Measurements from ENCODE around the gene DBF4B. TPM values are rescaled to one million over a fixed set of nuclear protein-coding genes. Genes with fewer than 3 reads are reported as not detected.

DBF4B gene
- total and polyA plus RNA-seq, 2 of the 13 experiments (the other 11 are each of a cell fraction or from before 2014, with no cell fraction given), result 11.7 to 13.2 TPM

- TF ChIP-seq ZNF512 (CRISPR knock-in tag; IDR thresholded peaks at IDR 0.05) (peak; percentile 18; the same call in 1 of the 2 replicates), ATF2 (CRISPR knock-in tag; IDR thresholded peaks at IDR 0.05) (peak; percentile 62; the same call in 1 of the 2 replicates), SKI (IDR thresholded peaks at IDR 0.05; ENCODE audit: partially characterized antibody) (peak; percentile 7), HNRNPK (IDR thresholded peaks at IDR 0.05; ENCODE audit: low read depth, low read length, poor library complexity, severe bottlenecking) (no peak), ZNF136 (CRISPR knock-in tag; IDR thresholded peaks at IDR 0.05; ENCODE audit: low read depth) (peak; percentile 53; the same call in 1 of the 2 replicates), ZNF20 (CRISPR knock-in tag; IDR thresholded peaks at IDR 0.05) (0 out of 2 replicates have a peak, but pooled peaks have one; percentile 46), CCDC6 (CRISPR knock-in tag; IDR thresholded peaks at IDR 0.05) (peak; percentile 87), ZNF569 (CRISPR knock-in tag; IDR thresholded peaks at IDR 0.05; ENCODE audit: borderline replicate concordance) (no peak), RARA (CRISPR knock-in tag; IDR thresholded peaks at IDR 0.05) (peak; percentile 30; the same call in 1 of the 2 replicates), ZNF557 (CRISPR knock-in tag; IDR thresholded peaks at IDR 0.05) (no peak), KAT7 (CRISPR knock-in tag; IDR thresholded peaks at IDR 0.05; ENCODE audit: borderline replicate concordance) (peak; percentile 98), SOX6 (IDR thresholded peaks at IDR 0.05) (no peak), SOX6 (CRISPR knock-in tag; IDR thresholded peaks at IDR 0.05) (peak; percentile 76), IKZF4 (CRISPR knock-in tag; IDR thresholded peaks at IDR 0.05; ENCODE audit: borderline replicate concordance, low read depth, not compliant biosample characterization) (no peak), IRF2 (CRISPR knock-in tag; IDR thresholded peaks at IDR 0.05) (peak; percentile 70; the same call in 1 of the 2 replicates), ZMYM4 (CRISPR knock-in tag; IDR thresholded peaks at IDR 0.05) (peak; percentile 91), NFIB (CRISPR knock-in tag; IDR thresholded peaks at IDR 0.05; ENCODE audit: borderline replicate concordance) (no peak), GTF2F1 (IDR thresholded peaks at IDR 0.05; ENCODE audit: low read length) (no peak), KMT2B (CRISPR knock-in tag; IDR thresholded peaks at IDR 0.05) (peak; percentile 97)
- TF ChIP-seq, protein P1, sequence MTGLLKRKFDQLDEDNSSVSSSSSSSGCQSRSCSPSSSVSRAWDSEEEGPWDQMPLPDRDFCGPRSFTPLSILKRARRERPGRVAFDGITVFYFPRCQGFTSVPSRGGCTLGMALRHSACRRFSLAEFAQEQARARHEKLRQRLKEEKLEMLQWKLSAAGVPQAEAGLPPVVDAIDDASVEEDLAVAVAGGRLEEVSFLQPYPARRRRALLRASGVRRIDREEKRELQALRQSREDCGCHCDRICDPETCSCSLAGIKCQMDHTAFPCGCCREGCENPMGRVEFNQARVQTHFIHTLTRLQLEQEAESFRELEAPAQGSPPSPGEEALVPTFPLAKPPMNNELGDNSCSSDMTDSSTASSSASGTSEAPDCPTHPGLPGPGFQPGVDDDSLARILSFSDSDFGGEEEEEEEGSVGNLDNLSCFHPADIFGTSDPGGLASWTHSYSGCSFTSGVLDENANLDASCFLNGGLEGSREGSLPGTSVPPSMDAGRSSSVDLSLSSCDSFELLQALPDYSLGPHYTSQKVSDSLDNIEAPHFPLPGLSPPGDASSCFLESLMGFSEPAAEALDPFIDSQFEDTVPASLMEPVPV (CRISPR knock-in tag; IDR thresholded peaks at IDR 0.05), result peak; percentile 54; the same call in 1 of the 2 replicates
- TF ChIP-seq, protein P2, sequence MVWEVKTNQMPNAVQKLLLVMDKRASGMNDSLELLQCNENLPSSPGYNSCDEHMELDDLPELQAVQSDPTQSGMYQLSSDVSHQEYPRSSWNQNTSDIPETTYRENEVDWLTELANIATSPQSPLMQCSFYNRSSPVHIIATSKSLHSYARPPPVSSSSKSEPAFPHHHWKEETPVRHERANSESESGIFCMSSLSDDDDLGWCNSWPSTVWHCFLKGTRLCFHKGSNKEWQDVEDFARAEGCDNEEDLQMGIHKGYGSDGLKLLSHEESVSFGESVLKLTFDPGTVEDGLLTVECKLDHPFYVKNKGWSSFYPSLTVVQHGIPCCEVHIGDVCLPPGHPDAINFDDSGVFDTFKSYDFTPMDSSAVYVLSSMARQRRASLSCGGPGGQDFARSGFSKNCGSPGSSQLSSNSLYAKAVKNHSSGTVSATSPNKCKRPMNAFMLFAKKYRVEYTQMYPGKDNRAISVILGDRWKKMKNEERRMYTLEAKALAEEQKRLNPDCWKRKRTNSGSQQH (CRISPR knock-in tag; IDR thresholded peaks at IDR 0.05; ENCODE audit: low read depth), result peak; percentile 94
These were observed at the start of gene DBF4B (continued) for GRCh38 chr17:44708401-44709263.

Data from HepG2 (cell line).